Measurements from ENCODE around the gene ANXA3. TPM values are rescaled to one million over a fixed set of nuclear protein-coding genes. Genes with fewer than 3 reads are reported as not detected.

The ANXA3 gene
- total RNA-seq, 2 experiments from 2014 or later = 0.41 to 7.4 TPM

GRCh38 chr4:78640714-78641113, 89.1 kb downstream of the ANXA3 start:
- H3K36me3 Mint-ChIP-seq = peaks cover 7% of the 10 kb centered on the region
- H3K4me3 Mint-ChIP-seq = no peak overlapping the region
- peaks cover 44% of the 10 kb centered on the region for H3K4me1 Mint-ChIP-seq
- ATAC-seq (no peak), DNase-seq (no peak)
- H3K9me3 Mint-ChIP-seq (ENCODE audit: low read depth) = no peaks in the 10 kb centered on the region
- H3K27me3 Mint-ChIP-seq = peaks cover 8% of the 10 kb centered on the region
- no peak overlapping the region for H3K27ac Mint-ChIP-seq
- CTCF ChIA-PET = no interaction called here

GRCh38 chr4:78642934-78643333, 91.4 kb downstream of the ANXA3 start:
- Mint-ChIP-seq H3K36me3 (peaks cover 7% of the 10 kb centered on the region), H3K4me3 (no peak overlapping the region), H3K27me3 (peaks cover 7% of the 10 kb centered on the region), H3K9me3 (ENCODE audit: low read depth) (no peaks in the 10 kb centered on the region), H3K27ac (no peak overlapping the region), H3K4me1 (peaks cover 40% of the 10 kb centered on the region)
- no peak for DNase-seq
- ATAC-seq = no peak
- CTCF ChIA-PET = interaction anchor here (2.7 kb wide), 1 partner anchor 13 kb away, joined by 8 read pairs; no protein-coding TSS in a partner anchor

DNA sequence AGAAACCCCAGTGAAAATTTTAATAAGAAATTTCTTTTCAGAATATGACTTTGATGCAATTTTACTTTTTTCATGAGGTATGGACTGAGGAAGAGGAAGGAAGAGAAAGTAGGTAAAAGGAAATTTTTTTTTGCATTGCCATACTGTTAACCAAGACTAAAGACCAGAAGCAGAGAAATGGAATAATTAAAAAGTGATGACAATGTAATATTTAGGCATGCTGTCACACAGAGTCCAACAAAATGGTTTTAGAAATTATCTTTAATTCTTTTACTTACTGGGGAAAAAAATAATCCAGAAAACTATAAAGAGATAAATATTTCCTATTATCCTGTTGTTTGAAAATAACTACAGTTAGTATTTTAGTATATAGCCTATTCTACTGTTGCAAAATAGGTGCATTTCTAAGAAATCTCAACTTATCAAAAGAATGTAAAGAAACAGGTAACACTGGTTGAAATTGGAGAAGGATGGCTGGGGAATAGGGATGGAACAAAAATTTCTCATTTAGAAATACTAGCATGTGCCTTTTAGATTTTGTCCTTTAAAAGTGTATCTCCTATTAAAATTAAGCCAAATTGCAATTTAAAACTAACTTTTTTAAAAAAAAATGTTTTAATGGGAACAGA, 92.6 kb downstream of the ANXA3 start:
- no peak for ATAC-seq
- no peak overlapping the region for H3K27ac Mint-ChIP-seq
- H3K27me3 Mint-ChIP-seq = peaks cover 7% of the 10 kb centered on the region
- no peak overlapping the region for H3K4me3 Mint-ChIP-seq
- CTCF ChIA-PET = interaction anchor here (0.6 to 2.7 kb wide), 10 partner anchors 9 to 94 kb away, joined by 3 to 8 read pairs (median 3); no protein-coding TSS in a partner anchor
- peaks cover 28% of the 10 kb centered on the region for H3K4me1 Mint-ChIP-seq
- no peaks in the 10 kb centered on the region for H3K36me3 Mint-ChIP-seq
- no peaks in the 10 kb centered on the region for H3K9me3 Mint-ChIP-seq (ENCODE audit: low read depth)
- no peak for DNase-seq

DNA sequence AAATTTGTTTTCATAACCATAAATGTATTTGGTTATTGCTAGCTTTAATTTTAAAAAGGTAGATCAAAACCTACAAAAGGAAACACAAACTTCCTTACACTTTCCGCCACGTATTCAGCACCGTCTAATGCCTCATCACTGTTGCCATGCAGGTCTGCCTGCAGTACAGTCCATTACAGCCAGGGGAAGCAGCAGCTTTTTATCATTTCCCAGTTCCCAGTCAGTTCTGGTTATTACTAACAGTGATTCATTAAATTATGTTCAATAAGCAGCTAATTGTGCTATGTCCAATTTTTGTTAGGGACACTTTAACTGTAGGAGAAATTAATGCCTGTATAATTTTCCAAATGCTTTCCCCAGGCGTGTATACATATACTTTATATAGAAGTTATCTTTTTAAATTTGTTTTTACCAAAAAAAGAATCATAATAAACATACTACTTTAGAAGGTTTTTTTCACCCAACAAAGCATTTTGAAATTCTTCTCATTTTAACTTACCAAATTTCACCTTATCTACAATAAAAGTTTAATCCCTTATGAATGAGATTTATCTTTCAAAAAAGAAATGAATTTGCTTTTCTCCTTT, 93.3 kb downstream of the ANXA3 start:
- no peak overlapping the region for H3K4me3 Mint-ChIP-seq
- peaks cover 22% of the 10 kb centered on the region for H3K4me1 Mint-ChIP-seq
- H3K27ac Mint-ChIP-seq = no peak overlapping the region
- DNase-seq (peak; percentile 64), ATAC-seq (peak; percentile 91)
- CTCF ChIA-PET = interaction anchor here (0.6 to 2.7 kb wide), 9 partner anchors 9 to 93 kb away, joined by 3 to 8 read pairs (median 3); no protein-coding TSS in a partner anchor
- no peaks in the 10 kb centered on the region for H3K36me3 Mint-ChIP-seq
- H3K27me3 Mint-ChIP-seq = peaks cover 8% of the 10 kb centered on the region
- no peaks in the 10 kb centered on the region for H3K9me3 Mint-ChIP-seq (ENCODE audit: low read depth)

DNA sequence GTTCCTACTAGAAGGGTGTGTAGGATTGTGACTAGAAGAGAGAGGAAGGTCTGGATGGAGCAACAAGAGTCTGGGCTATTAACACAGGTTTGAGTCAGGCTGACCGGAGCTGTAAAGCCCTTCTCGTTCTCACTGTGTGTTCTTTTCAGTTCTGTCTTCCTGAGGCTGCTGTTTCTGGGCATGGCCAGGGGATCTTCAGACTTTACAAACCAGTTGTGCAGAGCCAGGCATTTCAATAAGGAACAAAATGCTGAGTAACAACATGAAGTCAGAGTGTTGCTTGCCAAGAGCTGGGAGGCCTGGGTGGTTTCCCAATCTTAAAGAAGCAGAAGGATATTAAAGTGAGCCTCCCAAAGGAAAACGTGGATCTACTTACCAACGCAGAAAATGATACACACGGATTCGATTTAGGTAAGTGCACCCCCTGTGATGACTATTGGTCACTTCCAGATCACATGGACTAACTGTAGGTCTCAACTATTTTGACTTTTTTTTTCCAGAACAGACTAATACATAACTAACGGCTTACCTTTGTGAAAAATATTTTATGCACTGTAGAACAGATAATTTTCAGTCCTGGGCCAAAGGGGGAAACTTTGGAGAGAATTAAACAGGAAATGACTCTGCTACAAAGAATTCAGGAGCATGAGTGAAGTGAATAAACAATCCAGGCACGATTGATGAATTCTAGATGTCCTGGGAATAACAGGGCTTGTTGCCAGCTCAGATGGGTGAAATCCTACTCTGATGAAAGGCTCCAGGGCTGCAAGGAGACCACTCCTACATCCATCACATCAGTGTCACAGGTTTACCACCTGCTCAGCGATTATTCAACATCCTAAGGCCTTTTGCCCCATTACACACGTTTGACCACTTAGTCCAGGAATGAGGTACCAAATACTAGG, 94.5 kb downstream of the ANXA3 start:
- H3K27ac Mint-ChIP-seq = no peak overlapping the region
- DNase-seq (no peak), ATAC-seq (no peak)
- peaks cover 18% of the 10 kb centered on the region for H3K27me3 Mint-ChIP-seq
- CTCF ChIA-PET = interaction anchor here (1.9 to 2.1 kb wide), 2 partner anchors 9 to 16 kb away, joined by 5 to 8 read pairs; no protein-coding TSS in a partner anchor
- H3K4me3 Mint-ChIP-seq = no peak overlapping the region
- no peaks in the 10 kb centered on the region for H3K36me3 Mint-ChIP-seq
- H3K4me1 Mint-ChIP-seq = peaks cover 16% of the 10 kb centered on the region
- H3K9me3 Mint-ChIP-seq (ENCODE audit: low read depth) = no peaks in the 10 kb centered on the region

- peaks cover 18% of the 10 kb centered on the region for H3K27me3 Mint-ChIP-seq
- peaks cover 14% of the 10 kb centered on the region for H3K4me1 Mint-ChIP-seq
- no peaks in the 10 kb centered on the region for H3K36me3 Mint-ChIP-seq
- DNase-seq = no peak
- CTCF ChIA-PET = interaction anchor here (1.6 to 2.1 kb wide), 3 partner anchors 10 to 26 kb away, joined by 3 to 8 read pairs (median 5); no protein-coding TSS in a partner anchor
- no peak for ATAC-seq
- no peak overlapping the region for H3K27ac Mint-ChIP-seq
- H3K9me3 Mint-ChIP-seq (ENCODE audit: low read depth) = no peaks in the 10 kb centered on the region
- H3K4me3 Mint-ChIP-seq = no peak overlapping the region
Measured at GRCh38 chr4:78647272-78647671, 95.7 kb downstream of the ANXA3 start.

- CTCF ChIA-PET = interaction anchor here (1.6 to 1.9 kb wide), 2 partner anchors 13 to 25 kb away, joined by 3 to 8 read pairs; no protein-coding TSS in a partner anchor
- peaks cover 1% of the 10 kb centered on the region for H3K36me3 Mint-ChIP-seq
- DNase-seq (no peak), ATAC-seq (no peak)
- H3K27ac Mint-ChIP-seq = no peak overlapping the region
- H3K9me3 Mint-ChIP-seq (ENCODE audit: low read depth) = no peaks in the 10 kb centered on the region
- no peak overlapping the region for H3K4me3 Mint-ChIP-seq
- peaks cover 20% of the 10 kb centered on the region for H3K27me3 Mint-ChIP-seq
- peaks cover 7% of the 10 kb centered on the region for H3K4me1 Mint-ChIP-seq
Measured at GRCh38 chr4:78648640-78649363, 97.2 kb downstream of the ANXA3 start.

- CTCF ChIA-PET = interaction anchor here (0.9 kb wide), 1 partner anchor 14 kb away, joined by 3 read pairs; no protein-coding TSS in a partner anchor
Measured at GRCh38 chr4:78650106-78651024, 98.8 kb downstream of the ANXA3 start.

DNA sequence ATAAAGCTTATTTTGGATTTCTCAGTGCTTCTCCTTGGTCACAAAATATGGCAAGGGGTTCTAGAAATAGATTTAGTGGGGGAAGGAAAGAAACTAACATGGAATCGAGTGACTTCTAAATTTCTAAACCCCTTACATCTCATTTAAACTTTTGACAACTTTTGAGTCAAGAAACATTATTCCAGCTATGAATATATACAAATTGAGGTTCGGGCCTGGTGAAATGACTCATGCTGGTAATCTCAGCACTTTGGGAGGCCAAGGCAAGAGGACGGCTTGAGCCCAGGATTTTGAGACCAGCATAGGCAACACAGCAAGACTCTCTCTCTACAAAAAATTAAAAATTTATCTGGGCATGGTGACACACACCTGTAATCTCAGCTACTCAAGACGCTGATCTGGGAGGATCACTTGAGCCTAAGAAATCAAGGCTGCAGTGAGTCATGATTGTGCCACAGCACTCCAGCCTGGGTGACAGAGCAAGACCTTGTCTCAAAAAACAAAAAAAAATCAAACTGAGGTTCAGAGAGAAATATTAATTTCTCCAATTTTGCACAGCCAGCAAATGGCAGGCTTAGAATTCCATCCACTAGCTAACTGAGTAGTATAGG, 99.8 kb downstream of the ANXA3 start:
- peaks cover 16% of the 10 kb centered on the region for H3K27me3 Mint-ChIP-seq
- no peak for ATAC-seq

More at GRCh38 chr4:78650106-78651024, 98.8 kb downstream of the ANXA3 start:
- Mint-ChIP-seq H3K4me3 (no peak overlapping the region), H3K27me3 (peaks cover 20% of the 10 kb centered on the region), H3K4me1 (peaks cover 9% of the 10 kb centered on the region), H3K27ac (no peak overlapping the region), H3K36me3 (peaks cover 1% of the 10 kb centered on the region), H3K9me3 (ENCODE audit: low read depth) (no peaks in the 10 kb centered on the region)
- no peak for DNase-seq
- no peak for ATAC-seq

DNA sequence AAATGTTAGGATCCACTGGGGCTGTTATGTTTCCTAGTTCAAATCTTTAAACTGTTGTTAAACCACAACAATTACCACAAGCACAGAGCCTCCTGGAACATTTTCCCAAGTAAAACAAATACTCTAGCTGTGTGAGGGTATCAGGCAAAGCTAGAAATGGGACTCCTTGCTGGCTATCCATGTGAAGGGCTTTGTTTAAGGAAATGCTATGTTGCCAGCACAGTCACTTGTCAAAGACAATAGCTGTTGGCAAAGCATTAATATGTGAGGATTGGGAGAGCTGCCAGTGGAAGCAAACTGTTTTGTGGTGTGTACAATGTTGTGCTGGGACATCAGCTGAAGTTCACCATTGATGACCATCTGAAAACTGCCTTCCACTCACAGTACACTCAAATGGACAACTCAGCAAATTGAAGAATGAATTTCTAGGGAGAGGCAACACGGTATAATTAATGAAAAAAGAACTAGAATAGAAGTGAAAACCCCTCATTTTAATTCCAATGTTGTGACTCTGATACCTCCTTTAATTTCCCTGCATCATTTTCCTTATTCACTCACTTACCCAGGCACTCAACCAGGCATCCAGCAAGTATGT, 100.8 kb downstream of the ANXA3 start:
- no peaks in the 10 kb centered on the region for H3K9me3 Mint-ChIP-seq (ENCODE audit: low read depth)
- H3K4me3 Mint-ChIP-seq = no peak overlapping the region
- ATAC-seq (no peak), DNase-seq (no peak)
- CTCF ChIA-PET = no interaction called here
- peaks cover 20% of the 10 kb centered on the region for H3K4me1 Mint-ChIP-seq
- peaks cover 1% of the 10 kb centered on the region for H3K36me3 Mint-ChIP-seq
- H3K27me3 Mint-ChIP-seq = peaks cover 16% of the 10 kb centered on the region
- H3K27ac Mint-ChIP-seq = no peak overlapping the region

More for the DNA sequence above, 99.8 kb downstream of the ANXA3 start:
- Mint-ChIP-seq H3K27ac (no peak overlapping the region), H3K4me3 (no peak overlapping the region), H3K36me3 (peaks cover 1% of the 10 kb centered on the region), H3K9me3 (ENCODE audit: low read depth) (no peaks in the 10 kb centered on the region), H3K4me1 (peaks cover 13% of the 10 kb centered on the region)
- DNase-seq = no peak
- CTCF ChIA-PET = no interaction called here

DNA sequence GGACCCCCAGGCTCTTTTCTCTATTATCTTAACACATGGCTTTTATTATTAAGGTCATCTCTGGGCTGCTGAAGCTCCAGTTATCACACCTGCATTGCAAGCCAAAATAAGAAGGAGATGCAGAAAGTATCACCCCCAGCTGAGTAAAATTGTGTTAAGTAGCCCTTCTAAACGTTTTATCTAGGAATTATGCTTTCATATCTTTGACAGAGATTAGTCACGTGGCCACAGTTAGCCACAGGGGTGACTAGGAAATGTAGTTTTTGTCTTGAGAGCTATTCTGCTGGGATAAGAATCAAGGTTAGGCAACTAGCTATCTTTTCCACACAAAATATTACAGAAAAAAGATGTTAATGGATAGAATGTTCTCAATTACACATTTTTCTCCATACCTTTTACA, 102.1 kb downstream of the ANXA3 start:
- Mint-ChIP-seq H3K27me3 (peaks cover 16% of the 10 kb centered on the region), H3K4me1 (peaks cover 32% of the 10 kb centered on the region), H3K27ac (no peak overlapping the region), H3K4me3 (no peak overlapping the region), H3K9me3 (ENCODE audit: low read depth) (no peaks in the 10 kb centered on the region), H3K36me3 (peaks cover 1% of the 10 kb centered on the region)
- DNase-seq (no peak), ATAC-seq (no peak)
- CTCF ChIA-PET = interaction anchor here (1.1 kb wide), 1 partner anchor 9 kb away, joined by 3 read pairs; no protein-coding TSS in a partner anchor

All from activated CD8-positive, alpha-beta memory T cell treated with anti-CD3 and anti-CD28 coated beads, Interleukin-2, amount 10 ng/mL, durations not matched to agents 7 days and 5 days (primary cell).